HCT116 (cell line): ENCODE data around the gene TPP1. TPM values are rescaled to one million over a fixed set of nuclear protein-coding genes. Genes with fewer than 3 reads are reported as not detected.

Experiments
- ATAC-seq: fragments of 200-7000 bp; cut with Tn5 transposase; 2 replicates; pipeline ENCODE4 v1.9.1; 2020; ENCODE audit warnings: mild to moderate bottlenecking, moderate library complexity
- BruUV-seq: library from RNA; stranded (reverse); fragments of 400-500 nt; replicated peaks from 2 replicates; lab custom pipeline; 2021; lab: Mats Ljungman, UMichigan
- CTCF ChIA-PET: fragments of 300-600 bp; sonication (Branson Sonifier 250); formaldehyde crosslinking; loops from one replicate; lab custom pipeline; 2021; ENCODE audit warnings: antibody characterized with exemption; lab: Charles Lee
- POLR2A ChIA-PET: fragments of 300-600, 350-600 bp; sonication (Branson Sonifier 250); formaldehyde crosslinking; loops from one replicate; lab custom pipeline; 2021; ENCODE audit warnings: antibody characterized with exemption; lab: Charles Lee
- RAD21 ChIA-PET, 2 experiments: fragments of 300-600 bp; sonication (Branson Sonifier 250); formaldehyde crosslinking; loops; one replicate each; lab custom pipeline; 2023; ENCODE audit warnings: low total read pairs in 2 of 2; ENCODE audit not compliant: uncharacterized antibody in 2 of 2, unreplicated experiment in 2 of 2, low non-redundant PET in 1 of 2; lab: Charles Lee
- DNase-seq: peaks from one replicate; pipeline ENCODE4 v3.0.0-alpha.2; 2010; ENCODE audit warnings: low read depth, low spot score
- H2AFZ ChIP-seq: fragments of 200-600 bp; shearing (Covaris generic), sonication (generic); 2 replicates; pipeline ENCODE4 v1.6.1; 2017; ENCODE audit warnings: low read depth, mixed run types, mixed read lengths, antibody characterized with exemption, low read length; ENCODE audit not compliant: poor library complexity, severe bottlenecking
- H3K27ac ChIP-seq: 2 replicates; pipeline ENCODE4 v1.5.1; 2012; ENCODE audit warnings: low read depth, low read length
- H3K27me3 ChIP-seq: fragments of 200-600 bp; sonication (generic); 2 replicates; pipeline ENCODE4 v1.6.1; 2016; ENCODE audit warnings: mixed run types, low read length, mixed read lengths; ENCODE audit not compliant: insufficient read depth
- H3K36me3 ChIP-seq, 2 experiments: fragments of 200-500 bp in 1 of 2; fragments of 200-600 bp in 1 of 2; sonication (Bioruptor generic) in 1 of 2; sonication (generic) in 1 of 2; 2 replicates each; pipeline versions ENCODE4 v1.5.1 to v1.6.1; 2014 to 2016; ENCODE audit warnings: low read length in 2 of 2, inconsistent platforms in 1 of 2, mixed read lengths in 1 of 2, mixed run types in 1 of 2; ENCODE audit not compliant: insufficient read depth in 2 of 2, control insufficient read depth in 1 of 2
- H3K4me1 ChIP-seq, 2 experiments: fragments of 200-600 bp in 1 of 2; sonication (generic) in 1 of 2; 2 replicates each; pipeline versions ENCODE4 v1.5.1 to v1.6.1; 2012 to 2017; ENCODE audit warnings: low read length in 2 of 2, inconsistent platforms in 1 of 2, mild to moderate bottlenecking in 1 of 2, mixed read lengths in 1 of 2, mixed run types in 1 of 2, moderate library complexity in 1 of 2; ENCODE audit not compliant: insufficient read depth in 2 of 2, control insufficient read depth in 1 of 2
- H3K4me2 ChIP-seq: fragments of 200-600 bp; sonication (generic); 2 replicates; pipeline ENCODE4 v1.6.1; 2017; ENCODE audit warnings: mixed run types, low read length, mixed read lengths
- H3K4me3 ChIP-seq, 2 experiments: fragments of 200-600 bp in 1 of 2; sonication (generic) in 1 of 2; replicated peaks in 1 of 2; 2 replicates each; pipeline ENCODE4 v1.5.1; 2011 to 2016; ENCODE audit warnings: low read length in 2 of 2, control low read depth in 1 of 2, low read depth in 1 of 2, mild to moderate bottlenecking in 1 of 2, mixed read lengths in 1 of 2, mixed run types in 1 of 2
- H3K79me2 ChIP-seq: fragments of 200-600 bp; sonication (generic); 2 replicates; pipeline ENCODE4 v1.6.1; 2017; ENCODE audit warnings: mild to moderate bottlenecking, mixed run types, low read length, moderate library complexity, mixed read lengths; ENCODE audit not compliant: insufficient read depth
- H3K9ac ChIP-seq: fragments of 200-600 bp; sonication (generic); 2 replicates; pipeline ENCODE4 v1.6.1; 2016; ENCODE audit warnings: low read length, mixed read lengths
- H3K9me2 ChIP-seq: fragments of 200-600 bp; sonication (generic), shearing (Covaris generic); 2 replicates; pipeline ENCODE4 v1.6.1; 2017; ENCODE audit warnings: mixed run types, mild to moderate bottlenecking, moderate library complexity; ENCODE audit not compliant: insufficient read depth
- H3K9me3 ChIP-seq, 2 experiments: fragments of 200-500 bp in 1 of 2; fragments of 200-600 bp in 1 of 2; sonication (Bioruptor generic) in 1 of 2; sonication (generic) in 1 of 2; 2 replicates each; pipeline ENCODE4 v1.6.1; 2014 to 2017; ENCODE audit warnings: low read length in 2 of 2, mixed read lengths in 2 of 2, inconsistent platforms in 1 of 2, low read depth in 1 of 2, mild to moderate bottlenecking in 1 of 2, mixed run types in 1 of 2, moderate library complexity in 1 of 2; ENCODE audit not compliant: control insufficient read depth in 1 of 2, insufficient read depth in 1 of 2
- H4K20me1 ChIP-seq: fragments of 200-600 bp; sonication (generic), shearing (Covaris generic); 2 replicates; pipeline ENCODE4 v1.6.1; 2017; ENCODE audit warnings: mixed run types, mild to moderate bottlenecking, moderate library complexity; ENCODE audit not compliant: insufficient read depth
- CEBPB ChIP-seq: IDR thresholded peaks from 2 replicates; pipeline ENCODE4 v1.6.1; 2012; ENCODE audit warnings: low read depth
- EGR1 ChIP-seq: IDR thresholded peaks from 2 replicates; pipeline ENCODE4 v1.6.1; 2012; ENCODE audit warnings: low read depth
- EZH2 ChIP-seq: fragments of 200-600 bp; sonication (generic); IDR thresholded peaks from 2 replicates; pipeline ENCODE4 v1.6.1; 2017; ENCODE audit warnings: antibody characterized with exemption, mixed run types
- EZH2phosphoT487 ChIP-seq: fragments of 200-600 bp; IDR thresholded peaks from 2 replicates; pipeline ENCODE4 v1.6.1; 2018; ENCODE audit warnings: antibody characterized with exemption, borderline replicate concordance
- FOSL1 ChIP-seq: IDR thresholded peaks from 2 replicates; pipeline ENCODE4 v1.6.1; 2012; ENCODE audit warnings: low read depth
- POLR2A ChIP-seq: IDR thresholded peaks from 2 replicates; pipeline ENCODE4 v1.7.0; 2011; ENCODE audit warnings: borderline replicate concordance; ENCODE audit not compliant: insufficient read depth, insufficient read length; ENCODE audit errors: extremely low read depth
- POLR2AphosphoS5 ChIP-seq: IDR thresholded peaks from 2 replicates; pipeline ENCODE4 v1.6.1; 2011; ENCODE audit warnings: mild to moderate bottlenecking, low read depth, low read length, moderate library complexity
- RAD21 ChIP-seq: IDR thresholded peaks from 2 replicates; pipeline ENCODE4 v1.6.1; 2012; ENCODE audit warnings: low read depth, mild to moderate bottlenecking
- YY1 ChIP-seq: IDR thresholded peaks from 2 replicates; pipeline ENCODE4 v1.6.1; 2011; ENCODE audit warnings: low read length, low read depth, moderate library complexity, mild to moderate bottlenecking; ENCODE audit not compliant: insufficient replicate concordance; ENCODE audit errors: extremely low read depth
- ZFX ChIP-seq: fragments of 450-650 bp; IDR thresholded peaks from 2 replicates; pipeline ENCODE4 v1.6.1; 2017
- intact Hi-C: fragments of 100-400 bp; cut with micrococcal nuclease; formaldehyde crosslinking; loops from 2 replicates; pipeline ENCODE4 v1.10.0; 2022
- total RNA-seq: library from RNA; stranded (reverse); gene quantifications from one replicate; pipeline ENCODE4 v1.2.1, GENCODE V29; 2021; ENCODE audit not compliant: unreplicated experiment
- TF ChIP-seq, protein P1 (sequence below): IDR thresholded peaks from 2 replicates; pipeline ENCODE4 v1.6.1; 2011; ENCODE audit warnings: mild to moderate bottlenecking, low read length, moderate library complexity; ENCODE audit not compliant: insufficient replicate concordance; ENCODE audit errors: extremely low read depth
- TF ChIP-seq, protein P2 (sequence below): IDR thresholded peaks from 2 replicates; pipeline ENCODE4 v1.6.1; 2012
- TF ChIP-seq, protein P3 (sequence below), 3 experiments: fragments of 200-600 bp in 1 of 3; sonication (generic) in 1 of 3; IDR thresholded peaks in 2 of 3; conservative IDR thresholded peaks in 1 of 3; 2 replicates each; pipeline ENCODE4 v1.5.1; 2012 to 2017; ENCODE audit warnings: low read depth in 2 of 3, low read length in 2 of 3, antibody characterized with exemption in 1 of 3, borderline replicate concordance in 1 of 3, control low read depth in 1 of 3, mild to moderate bottlenecking in 1 of 3, mixed read lengths in 1 of 3, mixed run types in 1 of 3, moderate library complexity in 1 of 3; ENCODE audit not compliant: insufficient read depth in 1 of 3

Gene TPP1
- total RNA-seq, 1 experiment from 2014 or later: 44.7 TPM

DNA sequence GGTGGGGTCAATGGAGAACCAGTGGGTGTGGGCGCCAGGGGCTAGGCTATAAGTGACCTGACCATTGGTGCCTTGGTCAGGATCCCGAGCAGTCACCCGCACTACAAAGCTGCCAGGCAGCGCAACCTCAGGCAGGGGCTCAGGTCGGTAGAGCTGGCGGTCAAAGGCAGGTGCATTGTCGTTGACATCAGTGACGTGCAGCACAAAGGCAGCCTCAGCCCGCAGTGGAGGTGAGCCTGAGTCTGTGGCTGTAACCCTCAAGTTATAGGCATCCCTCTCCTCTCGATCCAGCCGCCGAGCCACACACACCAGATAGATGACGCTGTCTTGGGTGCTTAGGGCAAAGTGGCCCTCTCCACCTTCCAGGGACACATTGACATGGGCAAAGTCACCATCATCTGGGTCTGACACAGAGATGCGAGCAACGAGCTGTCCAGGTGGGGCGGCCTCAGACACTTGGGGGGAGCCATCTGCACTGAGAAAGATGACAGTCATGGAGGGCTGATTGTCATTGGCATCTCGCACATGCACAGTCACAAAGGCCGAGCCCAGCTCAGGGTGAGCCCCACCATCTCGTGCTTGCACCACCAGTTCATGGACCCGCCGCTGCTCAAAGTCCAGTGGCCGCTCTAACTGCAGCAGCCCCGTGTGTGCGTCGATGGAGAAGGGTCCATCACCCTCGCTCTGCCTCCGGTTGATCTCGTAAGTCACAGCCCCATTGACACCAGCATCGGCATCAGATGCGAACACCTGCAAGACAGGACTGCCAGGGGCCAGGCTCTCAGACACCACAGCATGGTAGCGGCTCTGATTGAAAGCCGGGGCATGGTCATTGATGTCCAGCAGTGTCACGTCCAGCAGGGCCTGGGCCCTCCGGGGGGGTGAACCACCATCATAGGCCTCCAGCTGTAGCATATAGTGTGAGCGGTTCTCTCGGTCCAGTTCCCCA is 21.1 kb upstream of the TPP1 start:
- BruUV-seq: no TSS peak
- intact Hi-C loops: no loop called here
- no peak for ATAC-seq

More for the DNA sequence above, 21.1 kb upstream of the TPP1 start:
- H2AFZ ChIP-seq: no peak overlapping the region
- H3K9me2 ChIP-seq: no peaks in the 10 kb centered on the region
- H3K4me1 ChIP-seq: peaks cover 5 to 10% of the 10 kb centered on the region in 2 experiments; a peak in 3 of 4 replicates
- no peak overlapping the region for H3K4me3 ChIP-seq
- no peak overlapping the region for H3K4me2 ChIP-seq
- no peaks in the 10 kb centered on the region for H4K20me1 ChIP-seq
- H3K36me3 ChIP-seq: no peaks in the 10 kb centered on the region
- ChIA-PET RAD21 (no interaction called here), POLR2A (no interaction called here), CTCF (interaction anchor here (1.1 kb wide), 1 partner anchor 27 kb away, joined by 4 read pairs; no protein-coding TSS in a partner anchor)
- H3K9me3 ChIP-seq: no peaks in the 10 kb centered on the region
- TF ChIP-seq CEBPB (no peak), EGR1 (no peak), ZFX (no peak), POLR2AphosphoS5 (no peak), POLR2A (no peak), RAD21 (no peak), EZH2phosphoT487 (no peak), FOSL1 (no peak), EZH2 (no peak), YY1 (no peak)
- TF ChIP-seq, protein P1, sequence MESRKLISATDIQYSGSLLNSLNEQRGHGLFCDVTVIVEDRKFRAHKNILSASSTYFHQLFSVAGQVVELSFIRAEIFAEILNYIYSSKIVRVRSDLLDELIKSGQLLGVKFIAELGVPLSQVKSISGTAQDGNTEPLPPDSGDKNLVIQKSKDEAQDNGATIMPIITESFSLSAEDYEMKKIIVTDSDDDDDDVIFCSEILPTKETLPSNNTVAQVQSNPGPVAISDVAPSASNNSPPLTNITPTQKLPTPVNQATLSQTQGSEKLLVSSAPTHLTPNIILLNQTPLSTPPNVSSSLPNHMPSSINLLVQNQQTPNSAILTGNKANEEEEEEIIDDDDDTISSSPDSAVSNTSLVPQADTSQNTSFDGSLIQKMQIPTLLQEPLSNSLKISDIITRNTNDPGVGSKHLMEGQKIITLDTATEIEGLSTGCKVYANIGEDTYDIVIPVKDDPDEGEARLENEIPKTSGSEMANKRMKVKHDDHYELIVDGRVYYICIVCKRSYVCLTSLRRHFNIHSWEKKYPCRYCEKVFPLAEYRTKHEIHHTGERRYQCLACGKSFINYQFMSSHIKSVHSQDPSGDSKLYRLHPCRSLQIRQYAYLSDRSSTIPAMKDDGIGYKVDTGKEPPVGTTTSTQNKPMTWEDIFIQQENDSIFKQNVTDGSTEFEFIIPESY: no peak
- TF ChIP-seq, protein P2, sequence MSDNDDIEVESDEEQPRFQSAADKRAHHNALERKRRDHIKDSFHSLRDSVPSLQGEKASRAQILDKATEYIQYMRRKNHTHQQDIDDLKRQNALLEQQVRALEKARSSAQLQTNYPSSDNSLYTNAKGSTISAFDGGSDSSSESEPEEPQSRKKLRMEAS: no peak
- TF ChIP-seq, protein P3, sequence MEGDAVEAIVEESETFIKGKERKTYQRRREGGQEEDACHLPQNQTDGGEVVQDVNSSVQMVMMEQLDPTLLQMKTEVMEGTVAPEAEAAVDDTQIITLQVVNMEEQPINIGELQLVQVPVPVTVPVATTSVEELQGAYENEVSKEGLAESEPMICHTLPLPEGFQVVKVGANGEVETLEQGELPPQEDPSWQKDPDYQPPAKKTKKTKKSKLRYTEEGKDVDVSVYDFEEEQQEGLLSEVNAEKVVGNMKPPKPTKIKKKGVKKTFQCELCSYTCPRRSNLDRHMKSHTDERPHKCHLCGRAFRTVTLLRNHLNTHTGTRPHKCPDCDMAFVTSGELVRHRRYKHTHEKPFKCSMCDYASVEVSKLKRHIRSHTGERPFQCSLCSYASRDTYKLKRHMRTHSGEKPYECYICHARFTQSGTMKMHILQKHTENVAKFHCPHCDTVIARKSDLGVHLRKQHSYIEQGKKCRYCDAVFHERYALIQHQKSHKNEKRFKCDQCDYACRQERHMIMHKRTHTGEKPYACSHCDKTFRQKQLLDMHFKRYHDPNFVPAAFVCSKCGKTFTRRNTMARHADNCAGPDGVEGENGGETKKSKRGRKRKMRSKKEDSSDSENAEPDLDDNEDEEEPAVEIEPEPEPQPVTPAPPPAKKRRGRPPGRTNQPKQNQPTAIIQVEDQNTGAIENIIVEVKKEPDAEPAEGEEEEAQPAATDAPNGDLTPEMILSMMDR (IDR thresholded peaks at IDR 0.05 in 2 of 3, conservative IDR thresholded peaks at IDR 0.05 in 1 of 3; ENCODE audit: borderline replicate concordance in 1 of 3, insufficient read depth in 1 of 3, low read depth in 2 of 3, low read length in 2 of 3): no peak
- no peaks in the 10 kb centered on the region for H3K79me2 ChIP-seq
- DNase-seq: no peak
- no peaks in the 10 kb centered on the region; the same call in 1 of the 2 replicates for H3K27me3 ChIP-seq
- H3K27ac ChIP-seq: no peak overlapping the region
- H3K9ac ChIP-seq: no peak overlapping the region
